GM12878 (cell line): ENCODE data around the gene ANAPC4. TPM values are rescaled to one million over a fixed set of nuclear protein-coding genes. Genes with fewer than 3 reads are reported as not detected.

Source experiments
- BCLAF1 ChIP-seq: fragments of 450-650 bp; IDR thresholded peaks from 2 replicates; pipeline ENCODE4 v1.6.1; 2017; ENCODE audit warnings: antibody characterized with exemption, mild to moderate bottlenecking, moderate library complexity
- CEBPB ChIP-seq, 2 experiments: fragments of 150-350 bp in 1 of 2; IDR thresholded peaks; 2 replicates each; pipeline ENCODE4 v1.6.1; 2012 to 2014; ENCODE audit warnings: low read depth in 2 of 2, low read length in 2 of 2, borderline replicate concordance in 1 of 2, inconsistent platforms in 1 of 2
- E2F4 ChIP-seq: IDR thresholded peaks from 2 replicates; pipeline ENCODE4 v1.6.1; 2012; ENCODE audit warnings: low read depth, low read length, improper control_type of control experiment
- IRF5 ChIP-seq: fragments of 450-650 bp; IDR thresholded peaks from 2 replicates; pipeline ENCODE4 v1.6.1; 2017; ENCODE audit warnings: borderline replicate concordance
- KAT2A ChIP-seq: conservative IDR thresholded peaks from 2 replicates; pipeline ENCODE4 v1.6.1; 2011; ENCODE audit warnings: low read depth, low read length; ENCODE audit not compliant: control insufficient read depth
- POLR2AphosphoS2 ChIP-seq: IDR thresholded peaks from 2 replicates; pipeline ENCODE4 v1.6.1; 2011; ENCODE audit warnings: low read depth, mild to moderate bottlenecking, low read length, improper control_type of control experiment, moderate library complexity
- SKIL ChIP-seq: fragments of 450-650 bp; IDR thresholded peaks from 2 replicates; pipeline ENCODE4 v1.6.1; 2017; ENCODE audit warnings: mild to moderate bottlenecking, low read depth, inconsistent platforms; ENCODE audit not compliant: poor library complexity, severe bottlenecking
- SMAD1 ChIP-seq: fragments of 450-650 bp; IDR thresholded peaks from 2 replicates; pipeline ENCODE4 v1.6.1; 2018; ENCODE audit warnings: mild to moderate bottlenecking, low read depth; ENCODE audit not compliant: partially characterized antibody
- ZNF687 ChIP-seq: fragments of 450-650 bp; IDR thresholded peaks from 2 replicates; pipeline ENCODE4 v1.6.1; 2017; ENCODE audit warnings: mild to moderate bottlenecking, moderate library complexity
- polyA plus RNA-seq, 11 experiments: library from polyadenylated mRNA; depleted of rRNA in 4 of 11; unstranded in 6 of 11; stranded (reverse) in 5 of 11; fragments of >200 nt; fragmentation: Nextera tagmentation in 4 of 11; fragmentation: Illumina TruSeq in 1 of 11; extraction: Ambion mirVana in 4 of 11; extraction: Trizol in 1 of 11; gene quantifications; 1 replicate in 1 of 11; 2 replicates in 10 of 11; pipeline versions ENCODE4 v1.2.1 to v1.2.3, GENCODE V29; 2011 to 2016; ENCODE audit warnings: inconsistent platforms in 2 of 11, missing spikeins in 2 of 11, low read depth in 1 of 11
- total RNA-seq, 4 experiments: library from RNA; depleted of rRNA in 3 of 4; stranded (reverse); fragments of >200 nt in 3 of 4; fragmentation: Illumina TruSeq in 1 of 4; extraction: Trizol in 1 of 4; gene quantifications; 2 replicates each; pipeline versions ENCODE4 v1.2.1 to v1.2.3, GENCODE V29; 2013 to 2021
- TF ChIP-seq, protein P1 (sequence below): IDR thresholded peaks from 2 replicates; pipeline ENCODE4 v1.6.1; 2011; ENCODE audit warnings: low read depth, low read length, improper control_type of control experiment, borderline replicate concordance
- TF ChIP-seq, protein P2 (sequence below): fragments of 450-650 bp; conservative IDR thresholded peaks from 2 replicates; pipeline ENCODE4 v1.6.1; 2017; ENCODE audit warnings: mild to moderate bottlenecking, moderate library complexity

The ANAPC4 gene
- total and polyA plus RNA-seq, 10 of the 15 experiments (the other 5 are each of a cell fraction or from before 2014, with no cell fraction given) = 16.3 to 50.2 (median 29.9) TPM

DNA sequence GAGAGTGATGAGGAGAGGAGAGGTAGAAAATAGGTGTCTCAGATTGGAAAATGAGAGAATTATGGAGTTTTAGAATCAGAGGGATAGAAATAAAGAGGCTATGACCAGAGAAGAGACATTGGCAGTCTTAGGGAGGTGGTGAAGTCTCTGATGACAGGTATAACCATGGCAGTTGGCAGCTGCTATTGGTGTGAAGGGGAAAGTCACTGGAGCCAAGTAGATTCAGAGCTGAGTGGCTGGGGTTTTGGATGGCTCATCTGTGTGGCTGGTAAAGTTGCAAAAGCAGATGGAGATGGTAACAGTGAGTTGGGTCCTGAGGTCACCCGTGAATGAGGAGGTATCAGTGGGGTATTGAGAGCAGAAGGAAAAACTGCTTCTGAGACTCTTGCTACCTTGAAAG is 46.5 kb downstream of the ANAPC4 start (continued):
- no peak for TF ChIP-seq SKIL
- no peak for TF ChIP-seq KAT2A
- TF ChIP-seq, protein P1, sequence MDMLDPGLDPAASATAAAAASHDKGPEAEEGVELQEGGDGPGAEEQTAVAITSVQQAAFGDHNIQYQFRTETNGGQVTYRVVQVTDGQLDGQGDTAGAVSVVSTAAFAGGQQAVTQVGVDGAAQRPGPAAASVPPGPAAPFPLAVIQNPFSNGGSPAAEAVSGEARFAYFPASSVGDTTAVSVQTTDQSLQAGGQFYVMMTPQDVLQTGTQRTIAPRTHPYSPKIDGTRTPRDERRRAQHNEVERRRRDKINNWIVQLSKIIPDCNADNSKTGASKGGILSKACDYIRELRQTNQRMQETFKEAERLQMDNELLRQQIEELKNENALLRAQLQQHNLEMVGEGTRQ = no peak
- TF ChIP-seq BCLAF1 = no peak
- no peak for TF ChIP-seq IRF5
- TF ChIP-seq E2F4 = no peak
- no peak for TF ChIP-seq ZNF687
- TF ChIP-seq SMAD1 = no peak
- TF ChIP-seq POLR2AphosphoS2 = no peak
- TF ChIP-seq, protein P2, sequence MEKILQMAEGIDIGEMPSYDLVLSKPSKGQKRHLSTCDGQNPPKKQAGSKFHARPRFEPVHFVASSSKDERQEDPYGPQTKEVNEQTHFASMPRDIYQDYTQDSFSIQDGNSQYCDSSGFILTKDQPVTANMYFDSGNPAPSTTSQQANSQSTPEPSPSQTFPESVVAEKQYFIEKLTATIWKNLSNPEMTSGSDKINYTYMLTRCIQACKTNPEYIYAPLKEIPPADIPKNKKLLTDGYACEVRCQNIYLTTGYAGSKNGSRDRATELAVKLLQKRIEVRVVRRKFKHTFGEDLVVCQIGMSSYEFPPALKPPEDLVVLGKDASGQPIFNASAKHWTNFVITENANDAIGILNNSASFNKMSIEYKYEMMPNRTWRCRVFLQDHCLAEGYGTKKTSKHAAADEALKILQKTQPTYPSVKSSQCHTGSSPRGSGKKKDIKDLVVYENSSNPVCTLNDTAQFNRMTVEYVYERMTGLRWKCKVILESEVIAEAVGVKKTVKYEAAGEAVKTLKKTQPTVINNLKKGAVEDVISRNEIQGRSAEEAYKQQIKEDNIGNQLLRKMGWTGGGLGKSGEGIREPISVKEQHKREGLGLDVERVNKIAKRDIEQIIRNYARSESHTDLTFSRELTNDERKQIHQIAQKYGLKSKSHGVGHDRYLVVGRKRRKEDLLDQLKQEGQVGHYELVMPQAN = no peak
- TF ChIP-seq CEBPB (IDR thresholded peaks at IDR 0.05; ENCODE audit: borderline replicate concordance in 1 of 2, low read depth in 2 of 2, low read length in 2 of 2) = no peak
